ENCODE results near the gene BTD.

GRCh38 chr3:15629860-15630597, 28.5 kb downstream of the BTD start:
- no peak for TF ChIP-seq POLR2A (IDR thresholded peaks at IDR 0.05)
- TF ChIP-seq CTCF (IDR thresholded peaks at IDR 0.05), result peak; percentile 27 to 93 (median 76)

Measured in thyroid gland (tissue), 4 donors.